Bladder microvascular endothelial cell (primary cell): ENCODE data around the gene ZNF593OS. TPM values are rescaled to one million over a fixed set of nuclear protein-coding genes. Genes with fewer than 3 reads are reported as not detected.

Experiments
- total RNA-seq: library from RNA; depleted of rRNA; stranded (reverse); fragments of >200 nt; gene quantifications from 2 replicates; pipeline ENCODE4 v1.2.3, GENCODE V29; 2014

Gene ZNF593OS
- total RNA-seq: not detected in 2 replicates

GRCh38 chr1:26171084-26172072, at the start of gene ZNF593OS:
Gene ZNF593OS, minus strand, starts transcription at chr1:26171832. Its CDS starts 171 bp downstream, at chr1:26171661.

GRCh38 chr1:26190373-26190987, 18.8 kb upstream of the ZNF593OS start, which contains the start of gene CATSPER4:
Gene CATSPER4, plus strand, starts transcription at chr1:26190602. Its CDS starts 26 bp downstream, at chr1:26190628.

GRCh38 chr1:26177182-26177684, 5.6 kb upstream of the ZNF593OS start, which contains the start of gene CNKSR1:
Gene CNKSR1, plus strand, starts transcription at chr1:26177491. Its CDS starts 57 bp downstream, at chr1:26177548.

GRCh38 chr1:26169669-26170471, 1.8 kb downstream of the ZNF593OS start, which contains the start of gene ZNF593:
Gene ZNF593, plus strand, starts transcription at chr1:26169908. Its CDS starts 76 bp downstream, at chr1:26169984.

GRCh38 chr1:26168410-26169197, 3.0 kb downstream of the ZNF593OS start, which contains the start of gene C1orf232:
Gene C1orf232, minus strand, starts transcription at chr1:26168963. Its CDS starts 464 bp downstream, at chr1:26168499.

GRCh38 chr1:26158908-26159742, 12.5 kb downstream of the ZNF593OS start, which contains the start of gene FAM110D:
Gene FAM110D, plus strand, starts transcription at chr1:26159079. Its CDS starts 2,213 bp downstream, at chr1:26161292.

Other genes with a start within 250 kb of the ZNF593OS start
- gene PAFAH2, start 173.8 kb downstream of the ZNF593OS start, total RNA-seq: 3.6 and 17.9 TPM in 2 replicates
- gene EXTL1, start 150.1 kb downstream of the ZNF593OS start, total RNA-seq: not detected in 2 replicates
- not detected in 2 replicates for gene SLC30A2, start 125.7 kb downstream of the ZNF593OS start, total RNA-seq
- gene TRIM63, start 104.2 kb downstream of the ZNF593OS start, total RNA-seq: under 0.01 TPM in 1 of 2 replicates, not detected in the other
- gene PDIK1L, start 60.0 kb downstream of the ZNF593OS start, total RNA-seq: 3.2 and 4.2 TPM in 2 replicates
- gene FAM110D, start 12.8 kb downstream of the ZNF593OS start, total RNA-seq: 3.1 and 7.9 TPM in 2 replicates
- not detected in 2 replicates for gene C1orf232, start 2.9 kb downstream of the ZNF593OS start, total RNA-seq
- gene ZNF593, start 1.9 kb downstream of the ZNF593OS start, total RNA-seq: 15.6 and 29.1 TPM in 2 replicates
- 0.31 TPM in 1 of 2 replicates, not detected in the other for gene CNKSR1, start 5.7 kb upstream of the ZNF593OS start, total RNA-seq
- gene CATSPER4, start 18.8 kb upstream of the ZNF593OS start, total RNA-seq: not detected in 2 replicates
- gene CEP85, start 62.4 kb upstream of the ZNF593OS start, total RNA-seq: 8.6 and 12.3 TPM in 2 replicates
- 14.6 and 20.7 TPM in 2 replicates for gene SH3BGRL3, start 108.3 kb upstream of the ZNF593OS start, total RNA-seq
- gene UBXN11, start 134.8 kb upstream of the ZNF593OS start, total RNA-seq: 2.3 and 4.5 TPM in 2 replicates
- not detected in 2 replicates for gene CD52, start 146.1 kb upstream of the ZNF593OS start, total RNA-seq
- gene CRYBG2, start 182.3 kb upstream of the ZNF593OS start, total RNA-seq: 0.31 TPM in 1 of 2 replicates, not detected in the other
- not detected in 2 replicates for gene ZNF683, start 200.9 kb upstream of the ZNF593OS start, total RNA-seq
- gene LIN28A, start 239.0 kb upstream of the ZNF593OS start, total RNA-seq: not detected in 2 replicates